Ishikawa (cell line): ENCODE results near the gene ATAD2B.

ENCODE experiments used
- CEBPB ChIP-seq: IDR thresholded peaks from 2 replicates; pipeline ENCODE4 v1.6.1; 2012
- CREB1 ChIP-seq: IDR thresholded peaks from 2 replicates; pipeline ENCODE4 v1.6.1; 2012; ENCODE audit warnings: low read depth
- EGR1 ChIP-seq: IDR thresholded peaks from 2 replicates; pipeline ENCODE4 v1.6.1; 2012
- EP300 ChIP-seq: IDR thresholded peaks from 2 replicates; pipeline ENCODE4 v1.6.1; 2012; ENCODE audit warnings: borderline replicate concordance
- FOXM1 ChIP-seq: IDR thresholded peaks from 2 replicates; pipeline ENCODE4 v1.6.1; 2012; ENCODE audit warnings: low read depth, borderline replicate concordance
- NFIC ChIP-seq: IDR thresholded peaks from 2 replicates; pipeline ENCODE4 v1.6.1; 2012
- RAD21 ChIP-seq: IDR thresholded peaks from 2 replicates; pipeline ENCODE4 v1.6.1; 2012; ENCODE audit warnings: low read depth
- TAF1 ChIP-seq: IDR thresholded peaks from 2 replicates; pipeline ENCODE4 v1.6.1; 2012; ENCODE audit warnings: low read depth, mild to moderate bottlenecking
- TCF12 ChIP-seq: IDR thresholded peaks from 2 replicates; pipeline ENCODE4 v1.6.1; 2012; ENCODE audit warnings: low read depth
- TEAD4 ChIP-seq: IDR thresholded peaks from 2 replicates; pipeline ENCODE4 v1.6.1; 2012
- USF1 ChIP-seq: IDR thresholded peaks from 2 replicates; pipeline ENCODE4 v1.6.1; 2012
- YY1 ChIP-seq: IDR thresholded peaks from 2 replicates; pipeline ENCODE4 v1.6.1; 2012; ENCODE audit warnings: low read depth
- TF ChIP-seq, protein P1 (sequence below): IDR thresholded peaks from 2 replicates; pipeline ENCODE4 v1.6.1; 2012; ENCODE audit warnings: low read depth, mild to moderate bottlenecking
- TF ChIP-seq, protein P2 (sequence below): IDR thresholded peaks from 2 replicates; pipeline ENCODE4 v1.6.1; 2012

ATAD2B gene

GRCh38 chr2:23809150-23809549, 117.8 kb downstream of the ATAD2B start:
- TF ChIP-seq NFIC (no peak), FOXM1 (no peak), CREB1 (no peak), TAF1 (no peak), YY1 (no peak), CEBPB (no peak), EGR1 (no peak), TEAD4 (no peak), TCF12 (no peak)
- TF ChIP-seq, protein P1, sequence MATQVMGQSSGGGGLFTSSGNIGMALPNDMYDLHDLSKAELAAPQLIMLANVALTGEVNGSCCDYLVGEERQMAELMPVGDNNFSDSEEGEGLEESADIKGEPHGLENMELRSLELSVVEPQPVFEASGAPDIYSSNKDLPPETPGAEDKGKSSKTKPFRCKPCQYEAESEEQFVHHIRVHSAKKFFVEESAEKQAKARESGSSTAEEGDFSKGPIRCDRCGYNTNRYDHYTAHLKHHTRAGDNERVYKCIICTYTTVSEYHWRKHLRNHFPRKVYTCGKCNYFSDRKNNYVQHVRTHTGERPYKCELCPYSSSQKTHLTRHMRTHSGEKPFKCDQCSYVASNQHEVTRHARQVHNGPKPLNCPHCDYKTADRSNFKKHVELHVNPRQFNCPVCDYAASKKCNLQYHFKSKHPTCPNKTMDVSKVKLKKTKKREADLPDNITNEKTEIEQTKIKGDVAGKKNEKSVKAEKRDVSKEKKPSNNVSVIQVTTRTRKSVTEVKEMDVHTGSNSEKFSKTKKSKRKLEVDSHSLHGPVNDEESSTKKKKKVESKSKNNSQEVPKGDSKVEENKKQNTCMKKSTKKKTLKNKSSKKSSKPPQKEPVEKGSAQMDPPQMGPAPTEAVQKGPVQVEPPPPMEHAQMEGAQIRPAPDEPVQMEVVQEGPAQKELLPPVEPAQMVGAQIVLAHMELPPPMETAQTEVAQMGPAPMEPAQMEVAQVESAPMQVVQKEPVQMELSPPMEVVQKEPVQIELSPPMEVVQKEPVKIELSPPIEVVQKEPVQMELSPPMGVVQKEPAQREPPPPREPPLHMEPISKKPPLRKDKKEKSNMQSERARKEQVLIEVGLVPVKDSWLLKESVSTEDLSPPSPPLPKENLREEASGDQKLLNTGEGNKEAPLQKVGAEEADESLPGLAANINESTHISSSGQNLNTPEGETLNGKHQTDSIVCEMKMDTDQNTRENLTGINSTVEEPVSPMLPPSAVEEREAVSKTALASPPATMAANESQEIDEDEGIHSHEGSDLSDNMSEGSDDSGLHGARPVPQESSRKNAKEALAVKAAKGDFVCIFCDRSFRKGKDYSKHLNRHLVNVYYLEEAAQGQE, result no peak

DNA sequence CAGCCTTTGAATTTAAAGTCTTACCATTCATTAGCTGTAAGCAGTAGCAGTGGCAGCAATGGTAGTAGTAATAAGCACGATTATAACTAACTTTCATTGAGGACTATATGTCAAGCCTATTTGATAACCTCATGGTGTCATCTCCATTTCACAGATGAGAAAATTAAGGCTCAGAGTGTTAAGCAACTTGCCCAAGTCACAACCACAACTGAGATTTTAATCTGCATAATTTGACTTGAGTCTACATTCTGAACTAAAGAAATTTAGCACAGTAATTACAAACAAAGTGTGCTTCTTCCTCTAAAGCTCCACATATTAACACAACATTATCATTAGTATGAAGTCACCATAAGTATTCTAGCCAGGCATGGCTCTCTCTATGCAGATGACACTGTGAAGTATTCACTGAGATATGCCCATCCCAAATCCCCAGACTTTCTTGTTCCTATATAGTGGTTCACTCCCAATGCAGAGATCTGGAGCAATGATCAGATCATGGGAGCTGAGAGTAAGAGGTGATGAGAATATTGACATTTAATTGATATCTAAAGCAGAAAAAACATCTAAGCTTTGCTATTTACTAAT, 120.2 kb downstream of the ATAD2B start:
- TF ChIP-seq TAF1, result no peak
- no peak for TF ChIP-seq YY1
- TF ChIP-seq USF1, result no peak
- TF ChIP-seq TCF12, result no peak
- no peak for TF ChIP-seq NFIC
- no peak for TF ChIP-seq RAD21
- TF ChIP-seq, protein P1, result no peak
- TF ChIP-seq CEBPB, result no peak
- no peak for TF ChIP-seq EGR1
- TF ChIP-seq EP300, result no peak
- no peak for TF ChIP-seq CREB1
- TF ChIP-seq TEAD4, result no peak
- TF ChIP-seq FOXM1, result no peak

DNA sequence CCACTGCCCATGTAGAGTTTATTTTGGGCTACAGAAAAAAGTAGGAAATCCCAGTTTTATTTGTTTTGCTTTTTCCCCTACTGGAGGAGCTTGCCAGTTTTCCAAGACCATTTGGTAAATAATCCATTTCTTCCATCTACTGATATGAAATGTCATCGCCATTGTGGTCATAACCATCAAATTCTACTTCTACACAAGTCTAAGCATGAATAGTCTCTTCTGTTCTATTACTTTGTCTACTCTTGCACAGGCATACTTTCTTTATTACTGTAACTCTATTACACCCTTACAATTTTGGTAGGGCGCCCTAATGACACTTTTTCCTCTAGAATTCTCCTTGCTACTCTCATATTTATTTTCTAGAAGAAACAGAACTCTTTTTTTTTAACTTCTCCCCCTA, 120.7 kb downstream of the ATAD2B start:
- no peak for TF ChIP-seq TEAD4
- TF ChIP-seq USF1, result no peak
- no peak for TF ChIP-seq FOXM1
- TF ChIP-seq RAD21, result no peak

DNA sequence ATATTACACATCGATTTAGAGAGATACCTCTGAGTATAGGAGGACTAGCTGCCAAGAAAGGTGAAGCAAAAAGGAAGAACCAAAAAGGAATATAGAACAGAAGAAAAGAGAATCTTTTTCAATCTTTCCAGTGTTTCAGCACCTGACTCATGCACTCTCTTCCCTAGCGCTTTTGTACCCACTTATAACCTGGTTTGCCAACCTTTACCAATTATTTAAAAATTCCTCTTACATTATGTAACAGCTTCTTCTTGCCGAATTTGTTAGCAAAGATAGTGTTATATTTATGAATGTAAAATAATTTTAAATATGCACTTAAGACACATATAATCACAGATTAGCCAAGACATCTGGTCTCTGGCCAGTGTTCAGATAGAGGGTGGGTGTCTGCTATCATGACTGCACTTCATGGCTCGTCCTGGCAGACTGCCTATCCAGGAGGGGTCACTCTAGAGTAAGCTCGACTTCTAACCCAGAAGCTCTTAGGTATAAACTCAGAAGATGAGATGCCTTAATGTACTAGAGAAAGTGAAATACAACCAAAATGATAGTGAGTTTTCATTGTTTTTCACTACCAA, 122.9 kb downstream of the ATAD2B start:
- TF ChIP-seq, protein P1, result no peak
- TF ChIP-seq USF1 (no peak), TAF1 (no peak), RAD21 (no peak), NFIC (0 out of 2 replicates have a peak, but pooled peaks have one; percentile 25)
- TF ChIP-seq, protein P2, sequence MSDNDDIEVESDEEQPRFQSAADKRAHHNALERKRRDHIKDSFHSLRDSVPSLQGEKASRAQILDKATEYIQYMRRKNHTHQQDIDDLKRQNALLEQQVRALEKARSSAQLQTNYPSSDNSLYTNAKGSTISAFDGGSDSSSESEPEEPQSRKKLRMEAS, result no peak
